Suprapubic skin (tissue), 4 donors: ENCODE measurements around the gene SYT1.

Experiments
- CTCF ChIP-seq, 2 donors: fragments of 200-600 bp in 1 of 2; fragments of 450-650 bp in 1 of 2; sonication (generic) in 1 of 2; IDR thresholded peaks; one replicate each; pipeline ENCODE4 v1.5.1; 2016 to 2019; ENCODE audit warnings: antibody characterized with exemption in 2 of 2, mild to moderate bottlenecking in 1 of 2, moderate library complexity in 1 of 2
- EP300 ChIP-seq: sonication (generic); formaldehyde crosslinking; IDR thresholded peaks from one replicate; pipeline ENCODE4 v1.6.1; 2017; ENCODE audit warnings: antibody characterized with exemption
- POLR2A ChIP-seq, 2 donors: fragments of 450-650 bp; IDR thresholded peaks; one replicate each; pipeline ENCODE4 v1.6.1; 2017; ENCODE audit warnings: antibody characterized with exemption in 2 of 2, mild to moderate bottlenecking in 2 of 2, moderate library complexity in 2 of 2
- POLR2AphosphoS5 ChIP-seq, 3 donors: sonication (generic); formaldehyde crosslinking; IDR thresholded peaks; one replicate each; pipeline ENCODE4 v1.6.1; 2017; ENCODE audit warnings: antibody characterized with exemption in 3 of 3

- TF ChIP-seq CTCF (IDR thresholded peaks at IDR 0.05) (no peak), POLR2AphosphoS5 (IDR thresholded peaks at IDR 0.05) (no peak), POLR2A (IDR thresholded peaks at IDR 0.05) (no peak), EP300 (no peak)
These were observed 436.6 kb downstream of the SYT1 start for GRCh38 chr12:79301181-79301580.
